Liver (tissue), 3 donors: ENCODE results near the gene ATM.

Experiments used
- JUND ChIP-seq, 2 donors: IDR thresholded peaks; 2 replicates each; pipeline ENCODE4 v1.6.1; 2016; ENCODE audit warnings: antibody characterized with exemption in 2 of 2
- RXRA ChIP-seq, 2 donors: IDR thresholded peaks; 2 replicates each; pipeline ENCODE4 v1.6.1; 2017 to 2018; ENCODE audit warnings: antibody characterized with exemption in 2 of 2, mild to moderate bottlenecking in 1 of 2
- TAF1 ChIP-seq: conservative IDR thresholded peaks from 2 replicates; pipeline ENCODE4 v1.6.1; 2016; ENCODE audit warnings: antibody characterized with exemption, mild to moderate bottlenecking
- YY1 ChIP-seq: IDR thresholded peaks from 2 replicates; pipeline ENCODE4 v1.6.1; 2016; ENCODE audit warnings: antibody characterized with exemption, mild to moderate bottlenecking
- TF ChIP-seq, protein P1 (sequence below): fragments of 150-350 bp; IDR thresholded peaks from 2 replicates; pipeline ENCODE4 v1.5.1; 2017; ENCODE audit warnings: improper control_type of control experiment, low read depth, low read length; ENCODE audit not compliant: missing input control
- donor health status: healthy.
- donor health status: healthy.

DNA sequence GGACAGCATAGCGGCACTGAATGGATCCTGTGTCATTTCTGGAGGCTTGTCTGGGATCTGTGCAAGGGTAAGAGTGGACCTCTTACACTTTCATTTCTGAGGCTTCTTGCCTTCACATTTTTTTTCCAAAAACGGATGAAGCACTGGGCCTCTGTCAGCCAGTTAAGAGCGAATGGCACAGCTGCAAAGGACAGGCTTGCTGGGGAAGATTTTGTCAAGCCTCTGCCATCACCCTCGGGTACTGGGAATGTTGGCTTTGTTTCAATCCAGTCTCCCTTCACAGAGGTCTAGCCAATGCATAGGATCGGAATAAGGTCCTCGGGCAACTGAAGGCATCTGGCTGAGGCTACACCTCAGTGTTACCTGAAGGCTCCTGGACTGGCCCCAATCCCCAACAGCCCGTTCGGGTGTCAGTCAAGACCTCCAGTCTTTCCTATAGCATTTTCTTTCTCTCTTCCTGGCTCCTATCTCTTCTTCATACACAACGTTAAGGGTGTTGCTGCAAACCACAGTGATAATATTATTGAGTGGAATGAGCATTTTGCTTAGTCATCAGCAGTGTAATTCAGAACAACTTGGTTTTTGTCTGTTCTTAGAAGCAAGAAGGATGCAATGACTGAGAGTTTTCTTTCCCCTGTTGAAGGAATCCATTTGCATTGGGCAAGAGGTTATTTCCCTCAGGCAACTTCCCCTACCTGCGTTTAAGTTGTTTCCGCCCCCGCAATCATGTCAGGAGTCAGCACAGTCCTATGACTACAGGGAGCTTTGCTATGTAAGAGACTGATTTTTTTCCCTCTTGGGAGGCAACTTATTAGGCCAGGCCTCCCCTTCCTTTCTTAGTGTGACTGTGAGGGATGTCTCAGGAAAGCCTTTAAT, 23.2 kb upstream of the ATM start:
- TF ChIP-seq, protein P1, sequence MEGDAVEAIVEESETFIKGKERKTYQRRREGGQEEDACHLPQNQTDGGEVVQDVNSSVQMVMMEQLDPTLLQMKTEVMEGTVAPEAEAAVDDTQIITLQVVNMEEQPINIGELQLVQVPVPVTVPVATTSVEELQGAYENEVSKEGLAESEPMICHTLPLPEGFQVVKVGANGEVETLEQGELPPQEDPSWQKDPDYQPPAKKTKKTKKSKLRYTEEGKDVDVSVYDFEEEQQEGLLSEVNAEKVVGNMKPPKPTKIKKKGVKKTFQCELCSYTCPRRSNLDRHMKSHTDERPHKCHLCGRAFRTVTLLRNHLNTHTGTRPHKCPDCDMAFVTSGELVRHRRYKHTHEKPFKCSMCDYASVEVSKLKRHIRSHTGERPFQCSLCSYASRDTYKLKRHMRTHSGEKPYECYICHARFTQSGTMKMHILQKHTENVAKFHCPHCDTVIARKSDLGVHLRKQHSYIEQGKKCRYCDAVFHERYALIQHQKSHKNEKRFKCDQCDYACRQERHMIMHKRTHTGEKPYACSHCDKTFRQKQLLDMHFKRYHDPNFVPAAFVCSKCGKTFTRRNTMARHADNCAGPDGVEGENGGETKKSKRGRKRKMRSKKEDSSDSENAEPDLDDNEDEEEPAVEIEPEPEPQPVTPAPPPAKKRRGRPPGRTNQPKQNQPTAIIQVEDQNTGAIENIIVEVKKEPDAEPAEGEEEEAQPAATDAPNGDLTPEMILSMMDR: no peak
- TF ChIP-seq JUND (IDR thresholded peaks at IDR 0.05): no peak
- TF ChIP-seq YY1: no peak
- TF ChIP-seq TAF1: no peak
- TF ChIP-seq RXRA (IDR thresholded peaks at IDR 0.05): no peak
